CD4-positive, alpha-beta T cell treated with Interleukin-2 at 100 ng/mL for 4 hours (primary cell): ENCODE measurements around the gene ZNF618.
"Not testable (repeated sequence)": the region's sequence is repeated elsewhere in the genome, so short reads cannot be mapped to it uniquely, and the experiment has no call there.

Source experiments
- DNase-seq: peaks from one replicate; pipeline ENCODE4 v3.0.0-alpha.2; 2020; ENCODE audit warnings: low spot score

Gene ZNF618

GRCh38 chr9:114037961-114038723 lies 162.0 kb downstream of the ZNF618 start:
- DNase-seq, result no peak

- DNase-seq, result no peak
Observed at GRCh38 chr9:114038724-114039313, 162.7 kb downstream of the ZNF618 start.

- no peak for DNase-seq
Observed at GRCh38 chr9:114039484-114039883, 163.4 kb downstream of the ZNF618 start.

GRCh38 chr9:114043660-114044059 lies 167.6 kb downstream of the ZNF618 start:
- DNase-seq, result not testable (repeated sequence)

- DNase-seq, result no peak
Observed at GRCh38 chr9:114046237-114046755, 170.2 kb downstream of the ZNF618 start.

GRCh38 chr9:114046875-114047274 lies 170.8 kb downstream of the ZNF618 start:
- DNase-seq, result no peak

- no peak for DNase-seq
Observed at GRCh38 chr9:114047717-114048116, 171.6 kb downstream of the ZNF618 start.

- DNase-seq, result no peak
Observed at GRCh38 chr9:114048533-114049415, 172.7 kb downstream of the ZNF618 start.

GRCh38 chr9:114049441-114050225 lies 173.5 kb downstream of the ZNF618 start:
- no peak for DNase-seq

GRCh38 chr9:114050226-114050568 lies 174.1 kb downstream of the ZNF618 start:
- DNase-seq, result no peak

GRCh38 chr9:114050646-114051045 lies 174.5 kb downstream of the ZNF618 start:
- no peak for DNase-seq

GRCh38 chr9:114051281-114051680 lies 175.2 kb downstream of the ZNF618 start:
- DNase-seq, result no peak

GRCh38 chr9:114051706-114052105 lies 175.6 kb downstream of the ZNF618 start:
- no peak for DNase-seq

GRCh38 chr9:114053246-114054005 lies 177.3 kb downstream of the ZNF618 start:
- no peak for DNase-seq

- no peak for DNase-seq
Observed at GRCh38 chr9:114054191-114054690, 178.1 kb downstream of the ZNF618 start.

GRCh38 chr9:114055061-114055460 lies 179.0 kb downstream of the ZNF618 start:
- DNase-seq, result no peak

- no peak for DNase-seq
Observed at GRCh38 chr9:114055894-114056293, 179.8 kb downstream of the ZNF618 start.

GRCh38 chr9:114056527-114056926 lies 180.4 kb downstream of the ZNF618 start:
- DNase-seq, result no peak

GRCh38 chr9:114057161-114057885 lies 181.2 kb downstream of the ZNF618 start:
- DNase-seq, result no peak

GRCh38 chr9:114058688-114059046 lies 182.6 kb downstream of the ZNF618 start:
- no peak for DNase-seq
